Tibial nerve (tissue), 3 donors: ENCODE results near the gene IQSEC3.

Experiments
- POLR2A ChIP-seq, 2 donors: fragments of 450-650 bp; IDR thresholded peaks; one replicate each; pipeline ENCODE4 v1.6.1; 2017; ENCODE audit warnings: antibody characterized with exemption in 2 of 2, mild to moderate bottlenecking in 2 of 2, moderate library complexity in 2 of 2
- TF ChIP-seq, protein P1 (sequence below), 5 experiments: fragments of 200-600 bp in 3 of 5; fragments of 450-650 bp in 2 of 5; sonication (generic) in 3 of 5; IDR thresholded peaks; one replicate each; pipeline ENCODE4 v1.5.1; 2016 to 2019; ENCODE audit warnings: antibody characterized with exemption in 5 of 5, mild to moderate bottlenecking in 3 of 5, moderate library complexity in 2 of 5

DNA sequence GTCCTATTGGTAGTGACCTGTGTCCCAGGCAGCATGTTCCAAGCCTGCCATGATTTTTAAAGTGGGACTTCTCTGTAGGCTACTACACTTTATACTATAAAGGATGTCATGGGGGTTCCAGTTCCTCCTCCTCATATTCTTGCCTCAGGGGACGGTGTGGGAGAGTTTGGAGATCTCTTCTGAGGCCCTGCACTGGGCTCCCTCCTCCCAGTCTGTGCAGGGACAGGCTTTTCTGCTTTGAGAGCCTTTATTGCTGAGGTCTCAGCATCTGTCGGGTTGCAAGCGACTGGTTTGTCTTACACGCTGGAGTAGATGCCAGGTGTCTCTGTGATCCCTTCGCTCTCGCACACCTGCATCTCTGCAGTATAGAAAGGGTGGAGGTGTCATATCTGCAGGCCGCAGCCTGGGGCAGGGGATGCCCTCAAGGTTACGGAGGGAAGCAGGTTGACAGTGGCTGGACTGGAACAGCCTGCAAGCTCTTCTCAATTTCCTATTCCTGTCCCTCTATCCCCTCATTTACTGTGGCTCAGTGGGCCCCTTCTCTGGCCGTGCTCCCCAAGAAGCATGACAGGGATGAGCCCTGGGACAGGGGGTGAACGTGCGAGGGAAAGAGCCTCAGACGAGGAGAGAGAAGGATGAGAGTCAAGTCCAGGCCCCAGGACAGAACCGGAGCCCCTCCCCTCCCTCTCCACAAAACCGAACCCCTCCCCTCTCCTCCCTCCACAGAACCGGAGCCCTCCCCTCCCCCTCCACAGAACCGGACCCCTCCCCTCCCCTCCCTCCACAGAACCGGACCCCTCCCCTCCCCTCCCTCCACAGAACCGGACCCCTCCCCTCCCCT, 96.1 kb downstream of the IQSEC3 start:
- TF ChIP-seq, protein P1, sequence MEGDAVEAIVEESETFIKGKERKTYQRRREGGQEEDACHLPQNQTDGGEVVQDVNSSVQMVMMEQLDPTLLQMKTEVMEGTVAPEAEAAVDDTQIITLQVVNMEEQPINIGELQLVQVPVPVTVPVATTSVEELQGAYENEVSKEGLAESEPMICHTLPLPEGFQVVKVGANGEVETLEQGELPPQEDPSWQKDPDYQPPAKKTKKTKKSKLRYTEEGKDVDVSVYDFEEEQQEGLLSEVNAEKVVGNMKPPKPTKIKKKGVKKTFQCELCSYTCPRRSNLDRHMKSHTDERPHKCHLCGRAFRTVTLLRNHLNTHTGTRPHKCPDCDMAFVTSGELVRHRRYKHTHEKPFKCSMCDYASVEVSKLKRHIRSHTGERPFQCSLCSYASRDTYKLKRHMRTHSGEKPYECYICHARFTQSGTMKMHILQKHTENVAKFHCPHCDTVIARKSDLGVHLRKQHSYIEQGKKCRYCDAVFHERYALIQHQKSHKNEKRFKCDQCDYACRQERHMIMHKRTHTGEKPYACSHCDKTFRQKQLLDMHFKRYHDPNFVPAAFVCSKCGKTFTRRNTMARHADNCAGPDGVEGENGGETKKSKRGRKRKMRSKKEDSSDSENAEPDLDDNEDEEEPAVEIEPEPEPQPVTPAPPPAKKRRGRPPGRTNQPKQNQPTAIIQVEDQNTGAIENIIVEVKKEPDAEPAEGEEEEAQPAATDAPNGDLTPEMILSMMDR (IDR thresholded peaks at IDR 0.05), result no peak
- no peak for TF ChIP-seq POLR2A (IDR thresholded peaks at IDR 0.05)
